ENCODE results near the gene ADTRP.
"Not testable (repeated sequence)": the region's sequence is repeated elsewhere in the genome, so short reads cannot be mapped to it uniquely, and the experiment has no call there.

Gene ADTRP

GRCh38 chr6:11683871-11684270, 94.7 kb downstream of the ADTRP start:
- H3K9me3 ChIP-seq (ENCODE audit: control insufficient read depth in 1 of 2, low read length in 2 of 2) = peaks cover 0 to 2% of the 10 kb centered on the region in 2 donors
- H3K4me1 ChIP-seq (ENCODE audit: control insufficient read depth in 1 of 2, insufficient read depth in 2 of 2, low read length in 2 of 2) = no peaks in the 10 kb centered on the region
- H3K27me3 ChIP-seq (ENCODE audit: low read depth, low read length) = no peaks in the 10 kb centered on the region
- no peak overlapping the region for H3K27ac ChIP-seq (ENCODE audit: low read length)
- H3K36me3 ChIP-seq (ENCODE audit: control insufficient read depth in 1 of 2, insufficient read depth in 2 of 2, low read length in 2 of 2) = no peaks in the 10 kb centered on the region
- H3K4me3 ChIP-seq (ENCODE audit: low read depth in 1 of 2, low read length in 2 of 2) = no peak overlapping the region

GRCh38 chr6:11682561-11682975, 96.0 kb downstream of the ADTRP start:
- no peak overlapping the region for H3K27ac ChIP-seq (ENCODE audit: low read length)
- no peaks in the 10 kb centered on the region for H3K36me3 ChIP-seq (ENCODE audit: control insufficient read depth in 1 of 2, insufficient read depth in 2 of 2, low read length in 2 of 2)
- no peaks in the 10 kb centered on the region for H3K27me3 ChIP-seq (ENCODE audit: low read depth, low read length)

GRCh38 chr6:11681770-11682169, 96.8 kb downstream of the ADTRP start:
- H3K36me3 ChIP-seq (ENCODE audit: control insufficient read depth in 1 of 2, insufficient read depth in 2 of 2, low read length in 2 of 2) = no peaks in the 10 kb centered on the region
- no peak overlapping the region for H3K4me3 ChIP-seq (ENCODE audit: low read depth in 1 of 2, low read length in 2 of 2)
- H3K4me1 ChIP-seq (ENCODE audit: control insufficient read depth in 1 of 2, insufficient read depth in 2 of 2, low read length in 2 of 2) = no peaks in the 10 kb centered on the region
- peaks cover 0 to 2% of the 10 kb centered on the region in 2 donors for H3K9me3 ChIP-seq (ENCODE audit: control insufficient read depth in 1 of 2, low read length in 2 of 2)
- H3K27me3 ChIP-seq (ENCODE audit: low read depth, low read length) = no peaks in the 10 kb centered on the region
- H3K27ac ChIP-seq (ENCODE audit: low read length) = no peak overlapping the region

More at GRCh38 chr6:11682561-11682975, 96.0 kb downstream of the ADTRP start:
- Histone ChIP-seq H3K9me3 (ENCODE audit: control insufficient read depth in 1 of 2, low read length in 2 of 2) (peaks cover 0 to 2% of the 10 kb centered on the region in 2 donors), H3K4me1 (ENCODE audit: control insufficient read depth in 1 of 2, insufficient read depth in 2 of 2, low read length in 2 of 2) (no peaks in the 10 kb centered on the region), H3K4me3 (ENCODE audit: low read depth in 1 of 2, low read length in 2 of 2) (no peak overlapping the region)

GRCh38 chr6:11681357-11681756, 97.2 kb downstream of the ADTRP start:
- no peaks in the 10 kb centered on the region for H3K4me1 ChIP-seq (ENCODE audit: control insufficient read depth in 1 of 2, insufficient read depth in 2 of 2, low read length in 2 of 2)
- peaks cover 0 to 2% of the 10 kb centered on the region in 2 donors for H3K9me3 ChIP-seq (ENCODE audit: control insufficient read depth in 1 of 2, low read length in 2 of 2)
- no peaks in the 10 kb centered on the region for H3K36me3 ChIP-seq (ENCODE audit: control insufficient read depth in 1 of 2, insufficient read depth in 2 of 2, low read length in 2 of 2)
- H3K27ac ChIP-seq (ENCODE audit: low read length) = no peak overlapping the region
- no peak overlapping the region for H3K4me3 ChIP-seq (ENCODE audit: low read depth in 1 of 2, low read length in 2 of 2)
- no peaks in the 10 kb centered on the region for H3K27me3 ChIP-seq (ENCODE audit: low read depth, low read length)

- H3K4me1 ChIP-seq (ENCODE audit: control insufficient read depth in 1 of 2, insufficient read depth in 2 of 2, low read length in 2 of 2); H3K36me3 ChIP-seq (ENCODE audit: control insufficient read depth in 1 of 2, insufficient read depth in 2 of 2, low read length in 2 of 2); H3K27me3 ChIP-seq (ENCODE audit: low read depth, low read length); H3K27ac ChIP-seq (ENCODE audit: low read length); H3K9me3 ChIP-seq (ENCODE audit: control insufficient read depth in 1 of 2, low read length in 2 of 2); H3K4me3 ChIP-seq (ENCODE audit: low read depth in 1 of 2, low read length in 2 of 2): not testable (repeated sequence)
Observed at GRCh38 chr6:11680479-11680878, 98.1 kb downstream of the ADTRP start.

GRCh38 chr6:11679099-11679498, 99.5 kb downstream of the ADTRP start:
- peaks cover 0 to 2% of the 10 kb centered on the region in 2 donors for H3K9me3 ChIP-seq (ENCODE audit: control insufficient read depth in 1 of 2, low read length in 2 of 2)
- H3K4me3 ChIP-seq (ENCODE audit: low read depth in 1 of 2, low read length in 2 of 2) = no peak overlapping the region
- H3K27ac ChIP-seq (ENCODE audit: low read length) = no peak overlapping the region
- H3K4me1 ChIP-seq (ENCODE audit: control insufficient read depth in 1 of 2, insufficient read depth in 2 of 2, low read length in 2 of 2) = no peaks in the 10 kb centered on the region
- H3K36me3 ChIP-seq (ENCODE audit: control insufficient read depth in 1 of 2, insufficient read depth in 2 of 2, low read length in 2 of 2) = no peaks in the 10 kb centered on the region
- H3K27me3 ChIP-seq (ENCODE audit: low read depth, low read length) = no peaks in the 10 kb centered on the region

GRCh38 chr6:11675601-11676000, 103.0 kb downstream of the ADTRP start:
- Histone ChIP-seq H3K4me1 (ENCODE audit: control insufficient read depth in 1 of 2, insufficient read depth in 2 of 2, low read length in 2 of 2) (no peaks in the 10 kb centered on the region), H3K9me3 (ENCODE audit: control insufficient read depth in 1 of 2, low read length in 2 of 2) (peaks cover 0 to 2% of the 10 kb centered on the region in 2 donors), H3K27me3 (ENCODE audit: low read depth, low read length) (no peaks in the 10 kb centered on the region), H3K36me3 (ENCODE audit: control insufficient read depth in 1 of 2, insufficient read depth in 2 of 2, low read length in 2 of 2) (no peaks in the 10 kb centered on the region), H3K27ac (ENCODE audit: low read length) (no peak overlapping the region), H3K4me3 (ENCODE audit: low read depth in 1 of 2, low read length in 2 of 2) (no peak overlapping the region)

- Histone ChIP-seq H3K27ac (ENCODE audit: low read length) (no peak overlapping the region), H3K4me3 (ENCODE audit: low read depth in 1 of 2, low read length in 2 of 2) (no peak overlapping the region), H3K9me3 (ENCODE audit: control insufficient read depth in 1 of 2, low read length in 2 of 2) (no peaks in the 10 kb centered on the region), H3K36me3 (ENCODE audit: control insufficient read depth in 1 of 2, insufficient read depth in 2 of 2, low read length in 2 of 2) (no peaks in the 10 kb centered on the region), H3K27me3 (ENCODE audit: low read depth, low read length) (no peaks in the 10 kb centered on the region), H3K4me1 (ENCODE audit: control insufficient read depth in 1 of 2, insufficient read depth in 2 of 2, low read length in 2 of 2) (no peaks in the 10 kb centered on the region)
Observed at GRCh38 chr6:11672669-11673068, 105.9 kb downstream of the ADTRP start.

- Histone ChIP-seq H3K9me3 (ENCODE audit: control insufficient read depth in 1 of 2, low read length in 2 of 2) (no peaks in the 10 kb centered on the region), H3K27me3 (ENCODE audit: low read depth, low read length) (no peaks in the 10 kb centered on the region), H3K36me3 (ENCODE audit: control insufficient read depth in 1 of 2, insufficient read depth in 2 of 2, low read length in 2 of 2) (no peaks in the 10 kb centered on the region), H3K4me3 (ENCODE audit: low read depth in 1 of 2, low read length in 2 of 2) (no peak overlapping the region), H3K4me1 (ENCODE audit: control insufficient read depth in 1 of 2, insufficient read depth in 2 of 2, low read length in 2 of 2) (no peaks in the 10 kb centered on the region), H3K27ac (ENCODE audit: low read length) (no peak overlapping the region)
Observed at GRCh38 chr6:11672256-11672655, 106.3 kb downstream of the ADTRP start.

- Histone ChIP-seq H3K9me3 (ENCODE audit: control insufficient read depth in 1 of 2, low read length in 2 of 2) (no peaks in the 10 kb centered on the region), H3K4me3 (ENCODE audit: low read depth in 1 of 2, low read length in 2 of 2) (no peak overlapping the region), H3K27ac (ENCODE audit: low read length) (no peak overlapping the region), H3K4me1 (ENCODE audit: control insufficient read depth in 1 of 2, insufficient read depth in 2 of 2, low read length in 2 of 2) (no peaks in the 10 kb centered on the region), H3K27me3 (ENCODE audit: low read depth, low read length) (no peaks in the 10 kb centered on the region), H3K36me3 (ENCODE audit: control insufficient read depth in 1 of 2, insufficient read depth in 2 of 2, low read length in 2 of 2) (no peaks in the 10 kb centered on the region)
Observed at GRCh38 chr6:11669696-11670095, 108.9 kb downstream of the ADTRP start.

- H3K9me3 ChIP-seq (ENCODE audit: control insufficient read depth in 1 of 2, low read length in 2 of 2) = no peaks in the 10 kb centered on the region
- H3K27me3 ChIP-seq (ENCODE audit: low read depth, low read length) = no peaks in the 10 kb centered on the region
- no peaks in the 10 kb centered on the region for H3K36me3 ChIP-seq (ENCODE audit: control insufficient read depth in 1 of 2, insufficient read depth in 2 of 2, low read length in 2 of 2)
- H3K4me1 ChIP-seq (ENCODE audit: control insufficient read depth in 1 of 2, insufficient read depth in 2 of 2, low read length in 2 of 2) = no peaks in the 10 kb centered on the region
- H3K4me3 ChIP-seq (ENCODE audit: low read depth in 1 of 2, low read length in 2 of 2) = no peak overlapping the region
- no peak overlapping the region for H3K27ac ChIP-seq (ENCODE audit: low read length)
Observed at GRCh38 chr6:11668455-11668854, 110.1 kb downstream of the ADTRP start.

GRCh38 chr6:11667876-11668275, 110.7 kb downstream of the ADTRP start:
- no peaks in the 10 kb centered on the region for H3K27me3 ChIP-seq (ENCODE audit: low read depth, low read length)
- H3K4me1 ChIP-seq (ENCODE audit: control insufficient read depth in 1 of 2, insufficient read depth in 2 of 2, low read length in 2 of 2) = no peaks in the 10 kb centered on the region
- no peaks in the 10 kb centered on the region for H3K9me3 ChIP-seq (ENCODE audit: control insufficient read depth in 1 of 2, low read length in 2 of 2)
- H3K36me3 ChIP-seq (ENCODE audit: control insufficient read depth in 1 of 2, insufficient read depth in 2 of 2, low read length in 2 of 2) = no peaks in the 10 kb centered on the region
- H3K4me3 ChIP-seq (ENCODE audit: low read depth in 1 of 2, low read length in 2 of 2) = no peak overlapping the region
- no peak overlapping the region for H3K27ac ChIP-seq (ENCODE audit: low read length)
